Panc1 (cell line): ENCODE data around the gene ABCC3. TPM values are rescaled to one million over a fixed set of nuclear protein-coding genes. Genes with fewer than 3 reads are reported as not detected.

Experiments used
- ATAC-seq: fragments of 200-7000 bp; cut with Tn5 transposase; 2 replicates; pipeline ENCODE4 v1.9.1; 2020; ENCODE audit warnings: mild to moderate bottlenecking, moderate library complexity
- BruUV-seq: library from RNA; stranded (reverse); fragments of 400-500 nt; replicated peaks from 2 replicates; lab custom pipeline; 2021; lab: Mats Ljungman, UMichigan
- CTCF ChIA-PET: fragments of 300-600 bp; sonication (Branson Sonifier 250); formaldehyde crosslinking; loops from one replicate; lab custom pipeline; 2022; ENCODE audit warnings: antibody characterized with exemption; lab: Charles Lee
- POLR2A ChIA-PET: fragments of 300-600 bp; sonication (Branson Sonifier 250); formaldehyde crosslinking; loops from one replicate; lab custom pipeline; 2022; ENCODE audit warnings: antibody characterized with exemption; lab: Charles Lee
- DNase-seq: peaks from one replicate; pipeline ENCODE4 v3.0.0-alpha.2; 2010; ENCODE audit warnings: low read depth, low spot score
- H3K27ac ChIP-seq: 2 replicates; pipeline ENCODE4 v1.5.1; 2011; ENCODE audit warnings: mild to moderate bottlenecking, low read length, inconsistent platforms
- H3K27me3 ChIP-seq: fragments of 200-500 bp; sonication (Bioruptor generic); 2 replicates; pipeline ENCODE4 v1.6.0; 2014; ENCODE audit warnings: low read length, inconsistent platforms; ENCODE audit not compliant: control insufficient read depth, insufficient read depth
- H3K36me3 ChIP-seq: fragments of 200-500 bp; sonication (Bioruptor generic); 2 replicates; pipeline ENCODE4 v1.5.1; 2014; ENCODE audit warnings: inconsistent platforms, mild to moderate bottlenecking, low read length, moderate library complexity; ENCODE audit not compliant: control insufficient read depth, insufficient read depth
- H3K4me1 ChIP-seq: 2 replicates; pipeline ENCODE4 v1.5.1; 2011; ENCODE audit warnings: inconsistent platforms, mild to moderate bottlenecking, low read length, moderate library complexity; ENCODE audit not compliant: control insufficient read depth, insufficient read depth
- H3K4me3 ChIP-seq, 2 experiments: 2 replicates each; pipeline ENCODE4 v1.5.1; 2011 to 2012; ENCODE audit warnings: low read depth in 2 of 2, low read length in 2 of 2, mild to moderate bottlenecking in 2 of 2, inconsistent platforms in 1 of 2, moderate library complexity in 1 of 2
- H3K9me3 ChIP-seq: fragments of 200-500 bp; sonication (Bioruptor generic); 2 replicates; pipeline ENCODE4 v1.5.1; 2014; ENCODE audit warnings: low read depth, mild to moderate bottlenecking, inconsistent platforms, low read length, moderate library complexity; ENCODE audit not compliant: control insufficient read depth, insufficient read depth
- CTCF ChIP-seq: fragments of 450-650 bp; IDR thresholded peaks from 2 replicates; pipeline ENCODE4 v1.5.1; 2017; ENCODE audit warnings: mild to moderate bottlenecking
- POLR2AphosphoS5 ChIP-seq: IDR thresholded peaks from 2 replicates; pipeline ENCODE4 v1.6.1; 2012; ENCODE audit warnings: mild to moderate bottlenecking, low read depth, low read length, moderate library complexity
- REST ChIP-seq, 2 experiments: IDR thresholded peaks; 2 replicates each; pipeline ENCODE4 v1.6.1; 2011 to 2012; ENCODE audit warnings: low read depth in 2 of 2, control low read depth in 1 of 2, low read length in 1 of 2, mild to moderate bottlenecking in 1 of 2, moderate library complexity in 1 of 2; ENCODE audit not compliant: insufficient read depth in 1 of 2
- SIN3A ChIP-seq: IDR thresholded peaks from 2 replicates; pipeline ENCODE4 v1.6.1; 2012; ENCODE audit warnings: low read depth, mild to moderate bottlenecking, low read length, moderate library complexity, borderline replicate concordance; ENCODE audit not compliant: insufficient read depth
- TCF7L2 ChIP-seq: IDR thresholded peaks from 2 replicates; pipeline ENCODE4 v1.6.1; 2011; ENCODE audit warnings: mild to moderate bottlenecking, low read depth, low read length, inconsistent platforms
- in situ Hi-C: cut with HindIII; loops from 2 replicates; pipeline ENCODE4 v1.10.0; 2016; ENCODE audit warnings: low sequenced_read_pairs, low pct_unique_long_range_greater_than_20kb
- intact Hi-C: fragments of 100-400 bp; cut with micrococcal nuclease; formaldehyde crosslinking; loops from one replicate; pipeline ENCODE4 v1.10.0; 2022; ENCODE audit not compliant: unreplicated experiment
- total RNA-seq: library from RNA; stranded (reverse); gene quantifications from one replicate; pipeline ENCODE4 v1.2.1, GENCODE V29; 2021; ENCODE audit not compliant: unreplicated experiment

Gene ABCC3
- total RNA-seq, 1 experiment from 2014 or later, result 128 TPM

- Histone ChIP-seq H3K27ac (no peak overlapping the region), H3K9me3 (no peaks in the 10 kb centered on the region), H3K27me3 (no peaks in the 10 kb centered on the region), H3K4me1 (no peaks in the 10 kb centered on the region), H3K36me3 (no peaks in the 10 kb centered on the region), H3K4me3 (no peak overlapping the region)
- in situ Hi-C loops, result no loop called here
- no peak for DNase-seq
- TF ChIP-seq REST (IDR thresholded peaks at IDR 0.05; ENCODE audit: insufficient read depth in 1 of 2, low read depth in 2 of 2, low read length in 1 of 2), result no peak
- TF ChIP-seq TCF7L2, result no peak
- no peak for ATAC-seq
- BruUV-seq, result no TSS peak
- CTCF ChIA-PET, result no interaction called here
- intact Hi-C loops, result no loop called here
- POLR2A ChIA-PET, result no interaction called here
Observed at GRCh38 chr17:50675627-50676026, 40.9 kb downstream of the ABCC3 start.

GRCh38 chr17:50676065-50676975 is 41.6 kb downstream of the ABCC3 start:
- in situ Hi-C loops (no loop called here), intact Hi-C loops (no loop called here)
- Histone ChIP-seq H3K4me3 (no peak overlapping the region), H3K27ac (no peak overlapping the region), H3K9me3 (no peaks in the 10 kb centered on the region), H3K27me3 (no peaks in the 10 kb centered on the region), H3K4me1 (peaks cover 3% of the 10 kb centered on the region), H3K36me3 (no peaks in the 10 kb centered on the region)
- ATAC-seq (no peak), DNase-seq (no peak)
- ChIA-PET POLR2A (interaction anchor here (0.7 kb wide), 1 partner anchor 303 kb away, joined by 4 read pairs; no protein-coding TSS in a partner anchor), CTCF (no interaction called here)
- no peak for TF ChIP-seq SIN3A
- TF ChIP-seq CTCF, result no peak
- no peak for TF ChIP-seq REST (IDR thresholded peaks at IDR 0.05; ENCODE audit: insufficient read depth in 1 of 2, low read depth in 2 of 2, low read length in 1 of 2)
- no peak for TF ChIP-seq POLR2AphosphoS5
- no peak for TF ChIP-seq TCF7L2
- BruUV-seq, result no TSS peak
